GM13977 (cell line): ENCODE data around the gene PROKR1.

Experiments
- DNase-seq: peaks from one replicate; pipeline ENCODE4 v3.0.0; 2012; ENCODE audit warnings: low spot score
- CTCF ChIP-seq: IDR thresholded peaks from 2 replicates; pipeline ENCODE4 v1.5.1; 2012; ENCODE audit warnings: mild to moderate bottlenecking, control low read depth; ENCODE audit not compliant: insufficient read depth; ENCODE audit errors: extremely low read depth, missing control alignments
- in situ Hi-C: fragments of 300-500 bp; cut with MboI; formaldehyde crosslinking; loops from one replicate; pipeline ENCODE4 v1.12.0; 2022; ENCODE audit warnings: low sequenced_read_pairs, low pct_unique_long_range_greater_than_20kb, mixed read lengths, inconsistent platforms; ENCODE audit not compliant: unreplicated experiment

PROKR1 gene

GRCh38 chr2:68627615-68628014 lies 15.8 kb upstream of the PROKR1 start:
- in situ Hi-C loops, result no loop called here
- no peak for TF ChIP-seq CTCF

DNA sequence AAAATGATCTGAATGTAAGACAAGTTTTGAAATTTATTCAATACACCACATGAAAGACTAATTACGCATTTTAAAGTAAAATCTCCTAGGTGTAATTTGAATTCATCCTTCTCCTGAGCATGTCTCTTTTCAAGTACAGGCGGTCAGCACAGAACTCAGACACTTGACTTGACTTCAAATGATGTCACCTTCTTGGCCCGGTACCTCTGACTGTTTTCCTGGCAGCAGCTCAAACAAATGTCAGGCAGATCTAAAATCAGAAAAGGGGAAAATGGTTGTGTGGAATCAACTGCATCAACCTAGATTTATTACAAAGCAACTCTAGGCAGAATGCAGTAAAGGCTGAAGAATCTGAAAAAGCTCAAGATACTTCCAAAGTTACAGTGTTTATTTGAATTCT lies 11.4 kb upstream of the PROKR1 start:
- TF ChIP-seq CTCF, result no peak
- in situ Hi-C loops, result no loop called here
- DNase-seq, result no peak

More at GRCh38 chr2:68627615-68628014, 15.8 kb upstream of the PROKR1 start:
- DNase-seq, result no peak

GRCh38 chr2:68637047-68637446 lies 6.3 kb upstream of the PROKR1 start:
- no peak for TF ChIP-seq CTCF
- no peak for DNase-seq
- in situ Hi-C loops, result no loop called here

- in situ Hi-C loops, result no loop called here
- no peak for TF ChIP-seq CTCF
- DNase-seq, result no peak
Measured at GRCh38 chr2:68643874-68644485, 601 bp downstream of the PROKR1 start.

DNA sequence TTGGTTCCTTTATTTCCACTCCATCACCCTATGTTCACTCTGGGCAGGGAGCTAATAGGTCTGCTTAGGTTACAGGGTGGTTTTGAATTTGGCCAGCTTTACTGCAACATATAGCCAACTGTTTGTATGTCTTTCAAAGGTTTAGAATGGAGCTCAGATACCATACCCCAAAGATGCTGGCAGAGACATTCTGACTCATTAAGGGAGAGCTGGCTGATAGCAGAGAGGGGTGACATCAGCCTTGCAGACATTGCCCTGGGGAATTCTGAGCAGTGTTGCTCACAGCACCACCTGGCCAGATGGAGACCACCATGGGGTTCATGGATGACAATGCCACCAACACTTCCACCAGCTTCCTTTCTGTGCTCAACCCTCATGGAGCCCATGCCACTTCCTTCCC lies 2.1 kb downstream of the PROKR1 start:
- TF ChIP-seq CTCF, result no peak
- in situ Hi-C loops, result no loop called here
- no peak for DNase-seq

GRCh38 chr2:68646303-68646702 lies 2.9 kb downstream of the PROKR1 start:
- in situ Hi-C loops, result no loop called here
- DNase-seq, result no peak
- TF ChIP-seq CTCF, result no peak
